ENCODE measurements around the gene NEO1.
"Not testable (repeated sequence)": the region's sequence is repeated elsewhere in the genome, so short reads cannot be mapped to it uniquely, and the experiment has no call there.

Gene NEO1

GRCh38 chr15:73265536-73266153, 213.4 kb downstream of the NEO1 start:
- peak; percentile 76 for DNase-seq

GRCh38 chr15:73268457-73268856, 216.2 kb downstream of the NEO1 start:
- DNase-seq = no peak

GRCh38 chr15:73270366-73271097, 218.3 kb downstream of the NEO1 start:
- no peak for DNase-seq

- peak; percentile 79 for DNase-seq
Measured at GRCh38 chr15:73273181-73274002, 221.1 kb downstream of the NEO1 start.

GRCh38 chr15:73275862-73276261, 223.6 kb downstream of the NEO1 start:
- DNase-seq = no peak

GRCh38 chr15:73282567-73283365, 230.5 kb downstream of the NEO1 start:
- DNase-seq = no peak

- DNase-seq = no peak
Measured at GRCh38 chr15:73283366-73283962, 231.2 kb downstream of the NEO1 start.

GRCh38 chr15:73284090-73284716, 231.9 kb downstream of the NEO1 start:
- no peak for DNase-seq

GRCh38 chr15:73286311-73286710, 234.0 kb downstream of the NEO1 start:
- DNase-seq = no peak

- DNase-seq = no peak
Measured at GRCh38 chr15:73287019-73287418, 234.8 kb downstream of the NEO1 start.

- DNase-seq = no peak
Measured at GRCh38 chr15:73291441-73291840, 239.2 kb downstream of the NEO1 start.

- no peak for DNase-seq
Measured at GRCh38 chr15:73293773-73294172, 241.5 kb downstream of the NEO1 start.

- DNase-seq = no peak
Measured at GRCh38 chr15:73295630-73296286, 243.5 kb downstream of the NEO1 start.

- DNase-seq = no peak
Measured at GRCh38 chr15:73296609-73297353, 244.5 kb downstream of the NEO1 start.

GRCh38 chr15:73298522-73299245, 246.4 kb downstream of the NEO1 start:
- no peak for DNase-seq

- DNase-seq = not testable (repeated sequence)
Measured at GRCh38 chr15:73300286-73300685, 248.0 kb downstream of the NEO1 start.

GRCh38 chr15:73303636-73304035, 251.4 kb downstream of the NEO1 start:
- no peak for DNase-seq

- DNase-seq = peak; percentile 89
Measured at GRCh38 chr15:73305331-73306211, 253.3 kb downstream of the NEO1 start.

- no peak for DNase-seq
Measured at GRCh38 chr15:73308305-73308704, 256.0 kb downstream of the NEO1 start.
